Erythroblast (primary cell): ENCODE measurements around the gene FAM209A.

Source experiments
- GATA1 ChIP-seq: IDR thresholded peaks from 2 replicates; pipeline ENCODE4 v1.6.1; 2011; ENCODE audit warnings: low read depth, mild to moderate bottlenecking, control low read depth, low read length, moderate library complexity
- POLR2A ChIP-seq: IDR thresholded peaks from 2 replicates; pipeline ENCODE4 v1.6.1; 2011; ENCODE audit warnings: mild to moderate bottlenecking, low read length

- TF ChIP-seq POLR2A (no peak), GATA1 (no peak)
Observed at GRCh38 chr20:56516631-56517030, 7.9 kb upstream of the FAM209A start.
